HCT116 (cell line): ENCODE measurements around the gene METTL1. TPM values are rescaled to one million over a fixed set of nuclear protein-coding genes. Genes with fewer than 3 reads are reported as not detected.
A peak's percentile ranks its signal among the peaks of the same experiment; 100 is the strongest.
"Not testable (repeated sequence)": the region's sequence is repeated elsewhere in the genome, so short reads cannot be mapped to it uniquely, and the experiment has no call there.

Source experiments
- ATAC-seq: fragments of 200-7000 bp; cut with Tn5 transposase; 2 replicates; pipeline ENCODE4 v1.9.1; 2020; ENCODE audit warnings: mild to moderate bottlenecking, moderate library complexity
- BruUV-seq: library from RNA; stranded (reverse); fragments of 400-500 nt; replicated peaks from 2 replicates; lab custom pipeline; 2021; lab: Mats Ljungman, UMichigan
- CTCF ChIA-PET: fragments of 300-600 bp; sonication (Branson Sonifier 250); formaldehyde crosslinking; loops from one replicate; lab custom pipeline; 2021; ENCODE audit warnings: antibody characterized with exemption; lab: Charles Lee
- POLR2A ChIA-PET: fragments of 300-600, 350-600 bp; sonication (Branson Sonifier 250); formaldehyde crosslinking; loops from one replicate; lab custom pipeline; 2021; ENCODE audit warnings: antibody characterized with exemption; lab: Charles Lee
- RAD21 ChIA-PET, 2 experiments: fragments of 300-600 bp; sonication (Branson Sonifier 250); formaldehyde crosslinking; loops; one replicate each; lab custom pipeline; 2023; ENCODE audit warnings: low total read pairs in 2 of 2; ENCODE audit not compliant: uncharacterized antibody in 2 of 2, unreplicated experiment in 2 of 2, low non-redundant PET in 1 of 2; lab: Charles Lee
- DNase-seq: peaks from one replicate; pipeline ENCODE4 v3.0.0-alpha.2; 2010; ENCODE audit warnings: low read depth, low spot score
- H2AFZ ChIP-seq: fragments of 200-600 bp; shearing (Covaris generic), sonication (generic); 2 replicates; pipeline ENCODE4 v1.6.1; 2017; ENCODE audit warnings: low read depth, mixed run types, mixed read lengths, antibody characterized with exemption, low read length; ENCODE audit not compliant: poor library complexity, severe bottlenecking
- H3K27ac ChIP-seq: 2 replicates; pipeline ENCODE4 v1.5.1; 2012; ENCODE audit warnings: low read depth, low read length
- H3K27me3 ChIP-seq: fragments of 200-600 bp; sonication (generic); 2 replicates; pipeline ENCODE4 v1.6.1; 2016; ENCODE audit warnings: mixed run types, low read length, mixed read lengths; ENCODE audit not compliant: insufficient read depth
- H3K36me3 ChIP-seq, 2 experiments: fragments of 200-500 bp in 1 of 2; fragments of 200-600 bp in 1 of 2; sonication (Bioruptor generic) in 1 of 2; sonication (generic) in 1 of 2; 2 replicates each; pipeline versions ENCODE4 v1.5.1 to v1.6.1; 2014 to 2016; ENCODE audit warnings: low read length in 2 of 2, inconsistent platforms in 1 of 2, mixed read lengths in 1 of 2, mixed run types in 1 of 2; ENCODE audit not compliant: insufficient read depth in 2 of 2, control insufficient read depth in 1 of 2
- H3K4me1 ChIP-seq, 2 experiments: fragments of 200-600 bp in 1 of 2; sonication (generic) in 1 of 2; 2 replicates each; pipeline versions ENCODE4 v1.5.1 to v1.6.1; 2012 to 2017; ENCODE audit warnings: low read length in 2 of 2, inconsistent platforms in 1 of 2, mild to moderate bottlenecking in 1 of 2, mixed read lengths in 1 of 2, mixed run types in 1 of 2, moderate library complexity in 1 of 2; ENCODE audit not compliant: insufficient read depth in 2 of 2, control insufficient read depth in 1 of 2
- H3K4me2 ChIP-seq: fragments of 200-600 bp; sonication (generic); 2 replicates; pipeline ENCODE4 v1.6.1; 2017; ENCODE audit warnings: mixed run types, low read length, mixed read lengths
- H3K4me3 ChIP-seq, 2 experiments: fragments of 200-600 bp in 1 of 2; sonication (generic) in 1 of 2; replicated peaks in 1 of 2; 2 replicates each; pipeline ENCODE4 v1.5.1; 2011 to 2016; ENCODE audit warnings: low read length in 2 of 2, control low read depth in 1 of 2, low read depth in 1 of 2, mild to moderate bottlenecking in 1 of 2, mixed read lengths in 1 of 2, mixed run types in 1 of 2
- H3K79me2 ChIP-seq: fragments of 200-600 bp; sonication (generic); 2 replicates; pipeline ENCODE4 v1.6.1; 2017; ENCODE audit warnings: mild to moderate bottlenecking, mixed run types, low read length, moderate library complexity, mixed read lengths; ENCODE audit not compliant: insufficient read depth
- H3K9ac ChIP-seq: fragments of 200-600 bp; sonication (generic); 2 replicates; pipeline ENCODE4 v1.6.1; 2016; ENCODE audit warnings: low read length, mixed read lengths
- H3K9me2 ChIP-seq: fragments of 200-600 bp; sonication (generic), shearing (Covaris generic); 2 replicates; pipeline ENCODE4 v1.6.1; 2017; ENCODE audit warnings: mixed run types, mild to moderate bottlenecking, moderate library complexity; ENCODE audit not compliant: insufficient read depth
- H3K9me3 ChIP-seq, 2 experiments: fragments of 200-500 bp in 1 of 2; fragments of 200-600 bp in 1 of 2; sonication (Bioruptor generic) in 1 of 2; sonication (generic) in 1 of 2; 2 replicates each; pipeline ENCODE4 v1.6.1; 2014 to 2017; ENCODE audit warnings: low read length in 2 of 2, mixed read lengths in 2 of 2, inconsistent platforms in 1 of 2, low read depth in 1 of 2, mild to moderate bottlenecking in 1 of 2, mixed run types in 1 of 2, moderate library complexity in 1 of 2; ENCODE audit not compliant: control insufficient read depth in 1 of 2, insufficient read depth in 1 of 2
- H4K20me1 ChIP-seq: fragments of 200-600 bp; sonication (generic), shearing (Covaris generic); 2 replicates; pipeline ENCODE4 v1.6.1; 2017; ENCODE audit warnings: mixed run types, mild to moderate bottlenecking, moderate library complexity; ENCODE audit not compliant: insufficient read depth
- CBX3 ChIP-seq: IDR thresholded peaks from 2 replicates; pipeline ENCODE4 v1.6.1; 2012; ENCODE audit warnings: low read depth
- POLR2A ChIP-seq: IDR thresholded peaks from 2 replicates; pipeline ENCODE4 v1.7.0; 2011; ENCODE audit warnings: borderline replicate concordance; ENCODE audit not compliant: insufficient read depth, insufficient read length; ENCODE audit errors: extremely low read depth
- POLR2AphosphoS5 ChIP-seq: IDR thresholded peaks from 2 replicates; pipeline ENCODE4 v1.6.1; 2011; ENCODE audit warnings: mild to moderate bottlenecking, low read depth, low read length, moderate library complexity
- TCF7L2 ChIP-seq: IDR thresholded peaks from 2 replicates; pipeline ENCODE4 v1.7.0; 2011; ENCODE audit warnings: borderline replicate concordance, inconsistent platforms; ENCODE audit not compliant: insufficient read depth, insufficient read length; ENCODE audit errors: extremely low read depth
- intact Hi-C: fragments of 100-400 bp; cut with micrococcal nuclease; formaldehyde crosslinking; loops from 2 replicates; pipeline ENCODE4 v1.10.0; 2022
- total RNA-seq: library from RNA; stranded (reverse); gene quantifications from one replicate; pipeline ENCODE4 v1.2.1, GENCODE V29; 2021; ENCODE audit not compliant: unreplicated experiment
- TF ChIP-seq, protein P1 (sequence below): IDR thresholded peaks from 2 replicates; pipeline ENCODE4 v1.6.1; 2011; ENCODE audit warnings: mild to moderate bottlenecking, low read length, moderate library complexity; ENCODE audit not compliant: insufficient replicate concordance; ENCODE audit errors: extremely low read depth
- TF ChIP-seq, protein P2 (sequence below): IDR thresholded peaks from 2 replicates; pipeline ENCODE4 v1.6.1; 2012
- TF ChIP-seq, protein P3 (sequence below), 3 experiments: fragments of 200-600 bp in 1 of 3; sonication (generic) in 1 of 3; IDR thresholded peaks in 2 of 3; conservative IDR thresholded peaks in 1 of 3; 2 replicates each; pipeline ENCODE4 v1.5.1; 2012 to 2017; ENCODE audit warnings: low read depth in 2 of 3, low read length in 2 of 3, antibody characterized with exemption in 1 of 3, borderline replicate concordance in 1 of 3, control low read depth in 1 of 3, mild to moderate bottlenecking in 1 of 3, mixed read lengths in 1 of 3, mixed run types in 1 of 3, moderate library complexity in 1 of 3; ENCODE audit not compliant: insufficient read depth in 1 of 3

Gene METTL1
- total RNA-seq, 1 experiment from 2014 or later = 56.6 TPM

DNA sequence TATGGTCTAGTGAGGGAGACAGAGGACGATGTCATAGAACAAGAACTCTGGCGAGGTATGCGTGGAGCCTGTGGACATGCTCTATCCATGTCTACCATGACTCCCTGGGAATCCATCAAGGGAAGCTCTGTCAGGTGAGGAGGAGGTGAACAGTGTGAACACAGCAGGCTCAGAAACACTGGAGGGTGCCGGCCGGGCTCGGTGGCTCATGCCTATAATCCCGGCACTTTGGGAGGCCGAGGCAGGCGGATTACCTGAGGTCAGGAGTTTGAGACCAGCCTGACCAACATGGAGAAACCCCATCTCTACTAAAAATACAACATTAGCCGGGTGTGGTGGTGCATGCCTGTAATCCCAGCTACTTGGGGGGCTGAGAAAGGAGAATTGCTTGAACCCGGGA is 2.7 kb upstream of the METTL1 start:
- POLR2A ChIA-PET = not testable (repeated sequence)

DNA sequence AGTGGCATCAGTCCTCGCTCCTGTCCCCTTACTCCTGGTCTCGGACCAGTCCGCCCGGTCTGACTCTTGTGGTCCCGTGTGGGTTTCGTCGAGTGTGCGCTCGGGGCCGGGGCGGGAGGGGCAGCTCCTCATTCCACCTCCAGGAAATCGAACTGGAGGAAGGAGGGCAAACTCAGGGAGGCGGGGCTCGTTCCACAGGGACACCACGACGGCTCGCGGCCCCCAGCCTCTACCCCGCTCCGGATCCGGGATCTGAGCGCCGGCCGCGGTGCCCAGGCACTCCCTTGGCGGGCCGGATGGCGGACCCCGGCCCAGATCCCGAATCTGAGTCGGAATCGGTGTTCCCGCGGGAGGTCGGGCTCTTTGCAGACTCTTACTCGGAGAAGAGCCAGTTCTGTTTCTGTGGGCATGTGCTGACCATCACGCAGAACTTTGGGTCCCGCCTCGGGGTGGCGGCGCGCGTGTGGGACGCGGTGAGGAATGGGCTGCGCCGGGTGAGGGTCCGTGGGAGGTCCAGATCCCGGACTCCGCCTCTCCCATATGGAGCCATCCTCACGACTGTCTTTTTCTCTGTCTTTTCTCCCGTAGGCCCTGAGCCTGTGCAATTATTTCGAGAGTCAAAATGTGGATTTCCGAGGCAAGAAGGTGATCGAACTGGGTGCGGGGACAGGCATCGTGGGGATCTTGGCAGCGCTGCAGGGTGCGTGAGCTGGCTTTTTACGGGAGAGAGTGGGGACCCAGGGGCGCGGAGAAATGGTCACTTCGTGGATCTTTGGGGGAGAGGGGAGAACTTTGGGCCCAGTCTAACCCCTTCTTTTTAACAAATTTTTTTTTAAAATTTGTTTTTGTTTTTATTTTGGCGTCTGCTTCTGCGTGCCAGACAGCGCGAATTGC is 771 bp upstream of the METTL1 start, which contains the start of gene EEF1AKMT3:
TSS of gene EEF1AKMT3 (plus strand) at position 186 of the 894 bp plus-strand sequence. CDS start at position 297, 111 bp downstream.
- Histone ChIP-seq H3K9ac (peak within 1 kb of the TSS; percentile 97), H2AFZ (peak within 1 kb of the TSS; percentile 66), H3K27ac (peak within 1 kb of the TSS; percentile 93), H3K9me3 (no peaks in the 10 kb centered on the region), H3K9me2 (no peaks in the 10 kb centered on the region), H3K4me1 (peaks cover 7 to 20% of the 10 kb centered on the region in 2 experiments), H3K79me2 (peaks cover 25% of the 10 kb centered on the region), H3K4me2 (peak within 1 kb of the TSS; percentile 88), H3K36me3 (peaks cover 6 to 27% of the 10 kb centered on the region in 2 experiments; a peak in 3 of 4 replicates), H3K27me3 (no peaks in the 10 kb centered on the region), H4K20me1 (no peaks in the 10 kb centered on the region), H3K4me3 (peak within 1 kb of the TSS; percentile 91 to 97)
- CTCF ChIA-PET = interaction anchor here (0.7 to 1.0 kb wide), 6 partner anchors 9 to 189 kb away, joined by 3 to 6 read pairs (median 4); partner anchors contain the start of gene TSFM
- intact Hi-C loops = loop anchor here (1.0 kb wide), 1 partner anchor 10 kb away; the partner anchor contains the start of gene TSFM
- BruUV-seq = TSS peak; percentile 58
- RAD21 ChIA-PET = interaction anchor here in 1 of 2 experiments (1.0 kb wide), 1 partner anchor 10 kb away, joined by 3 read pairs; the partner anchor contains the start of gene TSFM
- TF ChIP-seq, protein P1, sequence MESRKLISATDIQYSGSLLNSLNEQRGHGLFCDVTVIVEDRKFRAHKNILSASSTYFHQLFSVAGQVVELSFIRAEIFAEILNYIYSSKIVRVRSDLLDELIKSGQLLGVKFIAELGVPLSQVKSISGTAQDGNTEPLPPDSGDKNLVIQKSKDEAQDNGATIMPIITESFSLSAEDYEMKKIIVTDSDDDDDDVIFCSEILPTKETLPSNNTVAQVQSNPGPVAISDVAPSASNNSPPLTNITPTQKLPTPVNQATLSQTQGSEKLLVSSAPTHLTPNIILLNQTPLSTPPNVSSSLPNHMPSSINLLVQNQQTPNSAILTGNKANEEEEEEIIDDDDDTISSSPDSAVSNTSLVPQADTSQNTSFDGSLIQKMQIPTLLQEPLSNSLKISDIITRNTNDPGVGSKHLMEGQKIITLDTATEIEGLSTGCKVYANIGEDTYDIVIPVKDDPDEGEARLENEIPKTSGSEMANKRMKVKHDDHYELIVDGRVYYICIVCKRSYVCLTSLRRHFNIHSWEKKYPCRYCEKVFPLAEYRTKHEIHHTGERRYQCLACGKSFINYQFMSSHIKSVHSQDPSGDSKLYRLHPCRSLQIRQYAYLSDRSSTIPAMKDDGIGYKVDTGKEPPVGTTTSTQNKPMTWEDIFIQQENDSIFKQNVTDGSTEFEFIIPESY = no peak
- TF ChIP-seq, protein P2, sequence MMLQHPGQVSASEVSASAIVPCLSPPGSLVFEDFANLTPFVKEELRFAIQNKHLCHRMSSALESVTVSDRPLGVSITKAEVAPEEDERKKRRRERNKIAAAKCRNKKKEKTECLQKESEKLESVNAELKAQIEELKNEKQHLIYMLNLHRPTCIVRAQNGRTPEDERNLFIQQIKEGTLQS = no peak
- no peak for TF ChIP-seq TCF7L2
- TF ChIP-seq POLR2A = no peak
- TF ChIP-seq CBX3 = no peak
- TF ChIP-seq POLR2AphosphoS5 = peak; percentile 43; the same call in 1 of the 2 replicates
- TF ChIP-seq, protein P3, sequence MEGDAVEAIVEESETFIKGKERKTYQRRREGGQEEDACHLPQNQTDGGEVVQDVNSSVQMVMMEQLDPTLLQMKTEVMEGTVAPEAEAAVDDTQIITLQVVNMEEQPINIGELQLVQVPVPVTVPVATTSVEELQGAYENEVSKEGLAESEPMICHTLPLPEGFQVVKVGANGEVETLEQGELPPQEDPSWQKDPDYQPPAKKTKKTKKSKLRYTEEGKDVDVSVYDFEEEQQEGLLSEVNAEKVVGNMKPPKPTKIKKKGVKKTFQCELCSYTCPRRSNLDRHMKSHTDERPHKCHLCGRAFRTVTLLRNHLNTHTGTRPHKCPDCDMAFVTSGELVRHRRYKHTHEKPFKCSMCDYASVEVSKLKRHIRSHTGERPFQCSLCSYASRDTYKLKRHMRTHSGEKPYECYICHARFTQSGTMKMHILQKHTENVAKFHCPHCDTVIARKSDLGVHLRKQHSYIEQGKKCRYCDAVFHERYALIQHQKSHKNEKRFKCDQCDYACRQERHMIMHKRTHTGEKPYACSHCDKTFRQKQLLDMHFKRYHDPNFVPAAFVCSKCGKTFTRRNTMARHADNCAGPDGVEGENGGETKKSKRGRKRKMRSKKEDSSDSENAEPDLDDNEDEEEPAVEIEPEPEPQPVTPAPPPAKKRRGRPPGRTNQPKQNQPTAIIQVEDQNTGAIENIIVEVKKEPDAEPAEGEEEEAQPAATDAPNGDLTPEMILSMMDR (IDR thresholded peaks at IDR 0.05 in 2 of 3, conservative IDR thresholded peaks at IDR 0.05 in 1 of 3; ENCODE audit: borderline replicate concordance in 1 of 3, insufficient read depth in 1 of 3, low read depth in 2 of 3, low read length in 2 of 3) = no peak
- DNase-seq (no peak), ATAC-seq (peak; percentile 64)
- POLR2A ChIA-PET = interaction anchor here (0.6 to 1.2 kb wide), 5 partner anchors 7 to 559 kb away, joined by 3 to 6 read pairs (median 3); partner anchors contain the start of gene TSPAN31

More for the DNA sequence above, 2.7 kb upstream of the METTL1 start:
- H3K27me3 ChIP-seq, DNase-seq, intact Hi-C loops, H3K4me2 ChIP-seq, RAD21 ChIA-PET, H2AFZ ChIP-seq, BruUV-seq, H3K9me3 ChIP-seq, ATAC-seq, H4K20me1 ChIP-seq, H3K9me2 ChIP-seq, H3K27ac ChIP-seq, H3K4me3 ChIP-seq, H3K9ac ChIP-seq: not testable (repeated sequence)
- Histone ChIP-seq H3K36me3 (peaks cover 2 to 12% of the 10 kb centered on the region in 2 experiments; a peak in 2 of 4 replicates), H3K79me2 (peaks cover 25% of the 10 kb centered on the region), H3K4me1 (peaks cover 5 to 17% of the 10 kb centered on the region in 2 experiments; a peak in 3 of 4 replicates)
- CTCF ChIA-PET = interaction anchor here (1.2 kb wide), 1 partner anchor 28 kb away, joined by 3 read pairs; no protein-coding TSS in a partner anchor
